Neural progenitor cell (in vitro differentiated cells): ENCODE data around the gene PCCA. TPM values are rescaled to one million over a fixed set of nuclear protein-coding genes. Genes with fewer than 3 reads are reported as not detected.
A peak's percentile ranks its signal among the peaks of the same experiment; 100 is the strongest.

Experiments used
- DNase-seq: peaks from one replicate; pipeline ENCODE4 v3.0.0-alpha.2; 2016; ENCODE audit warnings: low spot score
- H2AFZ ChIP-seq: fragments of 200-600 bp; sonication (generic); replicated peaks from 2 replicates; pipeline ENCODE4 v1.6.1; 2016; ENCODE audit warnings: antibody characterized with exemption
- H3F3A ChIP-seq: fragments of 200-600 bp; sonication (generic); 2 replicates; pipeline ENCODE4 v1.6.1; 2016; ENCODE audit warnings: antibody characterized with exemption, low read depth
- H3K27ac ChIP-seq: fragments of 200-600 bp; sonication (generic); 2 replicates; pipeline ENCODE4 v1.5.1; 2016; ENCODE audit warnings: mild to moderate bottlenecking
- H3K27me3 ChIP-seq: fragments of 200-600 bp; sonication (generic); 2 replicates; pipeline ENCODE4 v1.6.1; 2016; ENCODE audit warnings: mild to moderate bottlenecking, moderate library complexity
- H3K36me3 ChIP-seq: fragments of 200-600 bp; sonication (generic); 2 replicates; pipeline ENCODE4 v1.5.1; 2016
- H3K4me1 ChIP-seq: fragments of 200-600 bp; sonication (generic); 2 replicates; pipeline ENCODE4 v1.6.1; 2016; ENCODE audit warnings: mixed run types
- H3K4me2 ChIP-seq: fragments of 200-600 bp; sonication (generic); 2 replicates; pipeline ENCODE4 v1.6.1; 2016
- H3K4me3 ChIP-seq: fragments of 200-600 bp; sonication (generic); 2 replicates; pipeline ENCODE4 v1.5.1; 2016
- H3K79me2 ChIP-seq: fragments of 200-600 bp; sonication (generic); 2 replicates; pipeline ENCODE4 v1.6.1; 2016; ENCODE audit warnings: low read depth
- H3K9ac ChIP-seq: fragments of 200-600 bp; sonication (generic); 2 replicates; pipeline ENCODE4 v1.6.1; 2016
- H3K9me3 ChIP-seq: fragments of 200-600 bp; sonication (generic); 2 replicates; pipeline ENCODE4 v1.5.1; 2016; ENCODE audit warnings: low read depth
- H4K20me1 ChIP-seq: fragments of 200-600 bp; sonication (generic); 2 replicates; pipeline ENCODE4 v1.6.1; 2016; ENCODE audit warnings: low read depth
- H3K27ac Mint-ChIP-seq: 3 replicates; pipeline ENCODE4 v1.8.0; 2021; ENCODE audit warnings: mixed read lengths
- H3K27me3 Mint-ChIP-seq: 2 replicates; pipeline ENCODE4 v1.8.0; 2022; ENCODE audit warnings: low read depth, mild to moderate bottlenecking, inconsistent platforms, moderate library complexity, mixed read lengths; ENCODE audit not compliant: insufficient read depth
- H3K36me3 Mint-ChIP-seq: 3 replicates; pipeline ENCODE4 v1.8.0; 2021; ENCODE audit warnings: mixed read lengths
- H3K4me1 Mint-ChIP-seq: 3 replicates; pipeline ENCODE4 v1.8.0; 2021; ENCODE audit warnings: mixed read lengths
- H3K4me3 Mint-ChIP-seq: 3 replicates; pipeline ENCODE4 v1.8.0; 2021; ENCODE audit warnings: mild to moderate bottlenecking, moderate library complexity, mixed read lengths
- H3K9me3 Mint-ChIP-seq: 3 replicates; pipeline ENCODE4 v1.8.0; 2020; ENCODE audit warnings: mixed read lengths
- EZH2 ChIP-seq: fragments of 200-600 bp; sonication (generic); IDR thresholded peaks from 2 replicates; pipeline ENCODE4 v1.6.1; 2017; ENCODE audit warnings: antibody characterized with exemption, mild to moderate bottlenecking, moderate library complexity
- EZH2phosphoT487 ChIP-seq: fragments of 200-600 bp; sonication (generic); IDR thresholded peaks from 2 replicates; pipeline ENCODE4 v1.6.1; 2017; ENCODE audit warnings: antibody characterized with exemption
- total RNA-seq: library from RNA; depleted of rRNA; stranded (reverse); fragments of >200 nt; gene quantifications from 2 replicates; pipeline ENCODE4 v1.2.3, GENCODE V29; 2015; ENCODE audit warnings: low replicate concordance
- TF ChIP-seq, protein P1 (sequence below): fragments of 200-600 bp; sonication (generic); IDR thresholded peaks from 2 replicates; pipeline ENCODE4 v1.5.1; 2017; ENCODE audit warnings: antibody characterized with exemption, mild to moderate bottlenecking

PCCA gene
- total RNA-seq, 1 donor from 2014 or later, result 60.6 TPM

GRCh38 chr13:100158569-100158968, 69.7 kb downstream of the PCCA start:
- H3K27me3 Mint-ChIP-seq, result peaks cover 2% of the 10 kb centered on the region

GRCh38 chr13:100159584-100159983, 70.7 kb downstream of the PCCA start:
- Histone ChIP-seq H3K27me3 (no peaks in the 10 kb centered on the region), H3K4me2 (no peak overlapping the region), H3K4me3 (no peak overlapping the region), H3K4me1 (peaks cover 32% of the 10 kb centered on the region), H3K79me2 (peaks cover 22% of the 10 kb centered on the region), H4K20me1 (no peaks in the 10 kb centered on the region), H3K36me3 (no peaks in the 10 kb centered on the region), H3K9me3 (no peaks in the 10 kb centered on the region), H2AFZ (no peak overlapping the region), H3F3A (peaks cover 26% of the 10 kb centered on the region), H3K9ac (no peak overlapping the region), H3K27ac (peak overlapping the region; percentile 39)
- no peak for DNase-seq
- Mint-ChIP-seq H3K27me3 (peaks cover 2% of the 10 kb centered on the region), H3K4me3 (no peak overlapping the region), H3K4me1 (peaks cover 30% of the 10 kb centered on the region), H3K9me3 (no peaks in the 10 kb centered on the region), H3K36me3 (peaks cover 22% of the 10 kb centered on the region), H3K27ac (peak overlapping the region; percentile 3)
- TF ChIP-seq, protein P1, sequence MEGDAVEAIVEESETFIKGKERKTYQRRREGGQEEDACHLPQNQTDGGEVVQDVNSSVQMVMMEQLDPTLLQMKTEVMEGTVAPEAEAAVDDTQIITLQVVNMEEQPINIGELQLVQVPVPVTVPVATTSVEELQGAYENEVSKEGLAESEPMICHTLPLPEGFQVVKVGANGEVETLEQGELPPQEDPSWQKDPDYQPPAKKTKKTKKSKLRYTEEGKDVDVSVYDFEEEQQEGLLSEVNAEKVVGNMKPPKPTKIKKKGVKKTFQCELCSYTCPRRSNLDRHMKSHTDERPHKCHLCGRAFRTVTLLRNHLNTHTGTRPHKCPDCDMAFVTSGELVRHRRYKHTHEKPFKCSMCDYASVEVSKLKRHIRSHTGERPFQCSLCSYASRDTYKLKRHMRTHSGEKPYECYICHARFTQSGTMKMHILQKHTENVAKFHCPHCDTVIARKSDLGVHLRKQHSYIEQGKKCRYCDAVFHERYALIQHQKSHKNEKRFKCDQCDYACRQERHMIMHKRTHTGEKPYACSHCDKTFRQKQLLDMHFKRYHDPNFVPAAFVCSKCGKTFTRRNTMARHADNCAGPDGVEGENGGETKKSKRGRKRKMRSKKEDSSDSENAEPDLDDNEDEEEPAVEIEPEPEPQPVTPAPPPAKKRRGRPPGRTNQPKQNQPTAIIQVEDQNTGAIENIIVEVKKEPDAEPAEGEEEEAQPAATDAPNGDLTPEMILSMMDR, result no peak
- TF ChIP-seq EZH2phosphoT487, result no peak
- TF ChIP-seq EZH2, result no peak

More at GRCh38 chr13:100158569-100158968, 69.7 kb downstream of the PCCA start:
- TF ChIP-seq EZH2phosphoT487 (no peak), EZH2 (no peak)
- TF ChIP-seq, protein P1, result no peak
- DNase-seq, result no peak
- Mint-ChIP-seq H3K4me1 (peaks cover 38% of the 10 kb centered on the region), H3K4me3 (no peak overlapping the region), H3K27ac (no peak overlapping the region), H3K9me3 (no peaks in the 10 kb centered on the region), H3K36me3 (peaks cover 22% of the 10 kb centered on the region)
- Histone ChIP-seq H3K4me3 (no peak overlapping the region), H3K4me1 (peaks cover 42% of the 10 kb centered on the region), H3K9ac (no peak overlapping the region), H3K9me3 (no peaks in the 10 kb centered on the region), H3K4me2 (no peak overlapping the region), H4K20me1 (no peaks in the 10 kb centered on the region), H3K27me3 (no peaks in the 10 kb centered on the region), H3K79me2 (peaks cover 19% of the 10 kb centered on the region), H2AFZ (no peak overlapping the region), H3F3A (peaks cover 32% of the 10 kb centered on the region), H3K36me3 (no peaks in the 10 kb centered on the region), H3K27ac (no peak overlapping the region)

GRCh38 chr13:100160450-100160849, 71.6 kb downstream of the PCCA start:
- H3F3A ChIP-seq, result peaks cover 17% of the 10 kb centered on the region
- Mint-ChIP-seq H3K9me3 (no peaks in the 10 kb centered on the region), H3K4me1 (peaks cover 25% of the 10 kb centered on the region), H3K27me3 (peaks cover 2% of the 10 kb centered on the region), H3K4me3 (no peak overlapping the region), H3K27ac (no peak overlapping the region), H3K36me3 (peaks cover 22% of the 10 kb centered on the region)
- H2AFZ ChIP-seq, result no peak overlapping the region
- peaks cover 23% of the 10 kb centered on the region for H3K4me1 ChIP-seq
- no peak overlapping the region for H3K9ac ChIP-seq
- DNase-seq, result no peak
- no peak overlapping the region for H3K4me2 ChIP-seq
- TF ChIP-seq EZH2phosphoT487 (no peak), EZH2 (no peak)
- TF ChIP-seq, protein P1, result no peak
- no peaks in the 10 kb centered on the region for H3K27me3 ChIP-seq
- no peaks in the 10 kb centered on the region for H3K36me3 ChIP-seq
- H3K9me3 ChIP-seq, result no peaks in the 10 kb centered on the region
- H3K4me3 ChIP-seq, result no peak overlapping the region
- peaks cover 22% of the 10 kb centered on the region for H3K79me2 ChIP-seq
- no peaks in the 10 kb centered on the region for H4K20me1 ChIP-seq
- H3K27ac ChIP-seq, result peak overlapping the region; percentile 15
